Measurements from ENCODE around the gene SLC35E3.
"Not testable (repeated sequence)": the region's sequence is repeated elsewhere in the genome, so short reads cannot be mapped to it uniquely, and the experiment has no call there.

SLC35E3 gene

DNA sequence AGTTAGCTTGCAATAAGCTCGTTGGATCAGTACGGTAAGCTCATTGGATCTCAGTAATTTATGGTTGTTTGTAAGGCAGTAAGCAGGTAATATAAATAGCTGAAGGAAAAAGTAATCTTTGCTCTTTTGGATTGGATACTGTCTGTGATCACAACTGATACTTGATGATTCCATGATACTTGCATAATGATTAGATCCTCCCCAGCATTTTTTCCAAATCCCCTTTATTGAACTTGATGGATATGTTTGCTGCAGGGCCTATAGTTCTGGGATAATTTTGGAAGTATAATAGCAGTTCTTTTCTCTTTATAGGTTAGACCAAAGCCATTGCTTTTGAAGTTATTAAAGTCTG, 67.2 kb downstream of the SLC35E3 start:
- no peak for DNase-seq (ENCODE audit: low read depth)

DNA sequence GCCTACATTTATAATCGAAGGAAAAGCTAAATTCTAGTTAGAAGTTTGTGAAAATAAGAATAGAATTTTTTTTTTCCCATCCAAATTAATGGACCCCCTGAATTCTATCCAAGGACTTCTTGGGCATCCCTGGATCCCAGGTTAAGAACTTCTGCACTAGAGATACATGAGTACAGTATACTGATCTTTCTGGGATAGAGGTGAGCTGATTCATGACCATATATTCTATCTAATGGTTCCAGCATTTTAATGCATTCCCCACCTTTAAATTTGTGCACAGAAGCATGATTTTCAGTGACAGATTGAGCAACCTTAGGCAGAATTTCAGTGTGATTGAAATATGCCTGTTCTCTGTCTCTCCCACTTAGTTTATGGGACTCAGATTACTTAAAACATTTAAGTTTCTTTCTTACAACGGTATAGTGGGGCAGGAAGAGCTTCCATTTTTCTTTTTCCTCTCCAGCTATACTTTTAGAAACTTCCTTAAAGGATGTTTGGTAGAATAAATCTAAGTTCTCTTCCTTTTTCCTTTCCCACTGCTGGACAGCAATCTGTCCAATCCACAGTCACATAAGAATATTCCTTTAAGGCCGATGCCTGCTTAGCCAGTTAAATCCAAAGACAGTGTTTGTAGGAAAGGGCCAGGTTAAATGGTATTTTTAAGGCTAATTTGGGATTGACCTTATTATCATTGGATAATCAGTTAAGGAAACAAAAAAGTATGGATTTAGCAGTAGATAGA, 68.7 kb downstream of the SLC35E3 start:
- no peak for DNase-seq (ENCODE audit: low read depth)

DNA sequence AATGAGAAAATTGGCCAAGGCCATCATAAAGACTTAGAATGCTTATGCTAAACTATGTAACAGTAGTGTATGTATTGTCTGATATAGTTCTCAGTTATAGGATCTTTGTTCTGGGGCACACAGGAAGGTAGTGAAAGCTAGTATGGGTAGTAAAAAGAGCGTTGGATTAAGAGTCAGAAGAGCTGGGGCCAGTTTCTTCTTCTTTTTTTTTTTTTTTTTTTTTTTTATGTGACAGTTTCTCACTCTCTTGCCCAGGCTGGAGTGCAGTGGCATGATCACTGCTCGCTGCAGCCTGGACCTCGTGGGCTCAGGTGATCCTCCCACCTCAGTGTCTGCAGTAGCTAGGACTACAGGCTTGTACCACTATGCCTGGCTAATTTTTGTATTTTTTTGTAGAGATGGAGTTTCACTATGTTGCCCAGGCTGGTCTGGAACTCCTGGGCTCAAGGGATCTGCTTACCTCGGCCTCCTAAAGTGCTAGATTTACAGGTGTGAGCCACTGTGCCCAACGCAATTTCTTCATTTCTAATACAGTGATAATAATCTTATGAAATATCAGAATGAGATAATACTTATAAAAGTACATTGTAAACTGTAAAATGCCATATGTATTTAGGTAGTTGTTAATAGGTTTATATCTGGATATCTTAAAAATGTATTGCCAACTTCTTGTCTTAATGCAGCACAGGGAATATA, 69.4 kb downstream of the SLC35E3 start:
- no peak for DNase-seq (ENCODE audit: low read depth)

DNA sequence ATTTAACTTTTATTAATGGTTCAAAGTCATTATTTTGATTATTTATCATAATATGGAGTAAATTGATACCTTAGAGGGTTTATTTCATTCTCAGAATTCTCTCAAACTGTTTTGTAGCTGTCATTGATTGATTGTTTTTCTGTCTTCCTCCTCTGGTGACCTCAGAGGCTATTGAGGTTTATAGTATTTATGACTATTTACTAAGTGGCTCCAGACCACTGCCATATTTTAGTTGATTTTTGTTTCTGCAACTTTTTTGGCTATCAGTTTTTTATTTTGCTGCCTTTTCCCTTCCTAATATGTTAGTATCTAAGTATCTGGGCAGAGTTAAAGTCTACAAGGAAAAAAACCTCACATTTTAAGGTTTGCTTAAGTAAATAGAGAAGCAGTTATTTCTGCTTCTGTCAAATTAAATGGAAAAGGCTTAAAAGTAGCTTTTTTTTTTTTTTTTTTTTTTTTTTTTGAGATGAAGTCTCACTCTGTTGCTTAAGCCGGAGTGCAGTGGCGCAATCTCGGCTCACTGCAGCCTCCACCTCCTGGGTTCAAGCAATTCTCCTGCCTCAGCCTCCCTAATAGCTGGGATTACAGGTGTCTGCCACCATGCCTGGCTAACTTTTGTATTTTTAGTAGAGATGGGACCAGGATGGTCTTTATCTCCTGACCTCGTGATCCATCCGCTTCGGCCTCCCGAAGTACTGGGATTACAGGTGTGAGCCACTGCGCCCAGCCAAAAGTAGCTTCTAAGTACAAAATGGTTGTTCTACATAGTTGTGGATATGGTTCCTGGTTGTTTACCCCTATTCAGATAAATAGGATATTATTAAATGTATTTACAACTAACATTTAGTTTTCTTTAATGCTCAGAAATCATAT, 70.2 kb downstream of the SLC35E3 start:
- DNase-seq (ENCODE audit: low read depth) = no peak

DNA sequence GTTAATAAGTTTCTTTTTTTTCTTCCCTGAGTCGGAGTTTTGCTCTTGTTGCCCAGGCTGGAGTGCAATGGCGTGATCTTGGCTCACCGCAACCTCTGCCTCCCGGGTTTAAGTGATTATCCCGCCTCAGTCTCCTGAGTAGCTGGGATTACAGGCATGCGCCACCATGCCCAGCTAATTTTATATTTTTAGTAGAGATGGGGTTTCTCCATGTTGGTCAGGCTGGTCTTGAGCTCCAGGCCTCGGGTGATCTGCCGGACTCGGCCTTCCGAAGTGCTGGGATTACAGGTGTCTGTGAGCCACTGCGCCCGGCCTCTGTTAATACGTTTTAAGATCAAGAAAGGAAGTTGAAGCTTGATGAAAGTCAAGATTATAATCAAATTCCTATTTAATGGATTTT, 73.5 kb downstream of the SLC35E3 start:
- not testable (repeated sequence) for DNase-seq (ENCODE audit: low read depth)

DNA sequence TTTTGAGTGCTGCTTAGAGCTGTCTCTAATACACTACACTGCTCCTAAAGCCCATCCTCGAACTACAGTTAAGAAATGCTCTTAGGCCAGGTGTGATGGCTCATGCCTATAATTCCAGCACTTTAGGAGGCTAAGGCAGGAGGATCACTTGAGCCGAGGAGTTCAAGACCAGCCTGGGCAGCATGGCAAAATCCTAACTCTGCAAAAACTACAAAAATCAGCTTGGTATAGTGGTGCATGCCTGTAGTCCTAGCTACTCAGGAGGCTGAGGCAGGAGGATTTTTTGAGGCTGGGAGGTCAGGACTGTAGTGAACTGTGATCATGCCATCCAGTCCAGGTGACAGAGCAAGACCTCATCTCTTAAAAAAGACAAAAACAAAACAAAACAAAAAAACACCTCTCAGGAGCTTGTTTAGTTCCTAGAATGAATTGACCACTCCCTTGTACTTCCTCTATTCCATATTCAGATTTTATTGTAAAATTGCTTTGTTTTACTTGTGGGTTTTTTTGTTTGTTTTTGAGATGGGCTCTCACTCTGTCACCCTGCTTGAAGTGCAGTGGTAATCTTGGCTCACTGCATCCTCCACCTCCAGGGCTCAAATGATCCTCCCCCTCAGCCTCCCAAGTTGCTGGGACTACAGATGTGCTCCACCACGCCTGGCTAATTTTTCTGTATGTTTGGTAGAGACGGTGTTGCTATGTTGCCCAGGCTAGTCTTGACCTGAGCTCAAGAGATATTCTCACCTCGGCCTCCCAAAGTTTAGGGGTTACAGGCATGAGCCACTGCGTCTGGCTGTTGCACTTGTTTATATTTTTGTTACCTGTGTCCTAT, 75.6 kb downstream of the SLC35E3 start:
- DNase-seq (ENCODE audit: low read depth) = no peak

DNA sequence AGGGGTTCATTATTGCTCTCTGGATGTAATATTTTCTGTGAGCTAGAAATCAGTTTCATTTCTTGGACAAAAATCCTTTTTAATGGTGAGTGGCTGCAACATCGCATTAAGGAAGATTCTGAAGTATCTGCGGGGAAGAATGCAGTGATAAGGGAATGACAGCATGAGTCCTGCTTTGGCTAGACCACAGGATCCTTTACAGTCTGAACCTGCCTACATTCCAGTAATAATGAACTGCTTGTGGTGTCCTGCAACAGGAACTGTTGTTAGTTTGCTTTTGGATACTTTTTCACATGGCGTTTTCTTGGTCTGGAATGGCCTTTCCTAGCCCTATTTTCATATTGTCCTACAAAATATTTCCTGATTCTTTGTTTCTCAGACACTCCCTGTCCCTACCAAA, 77.7 kb downstream of the SLC35E3 start:
- DNase-seq (ENCODE audit: low read depth) = no peak

DNA sequence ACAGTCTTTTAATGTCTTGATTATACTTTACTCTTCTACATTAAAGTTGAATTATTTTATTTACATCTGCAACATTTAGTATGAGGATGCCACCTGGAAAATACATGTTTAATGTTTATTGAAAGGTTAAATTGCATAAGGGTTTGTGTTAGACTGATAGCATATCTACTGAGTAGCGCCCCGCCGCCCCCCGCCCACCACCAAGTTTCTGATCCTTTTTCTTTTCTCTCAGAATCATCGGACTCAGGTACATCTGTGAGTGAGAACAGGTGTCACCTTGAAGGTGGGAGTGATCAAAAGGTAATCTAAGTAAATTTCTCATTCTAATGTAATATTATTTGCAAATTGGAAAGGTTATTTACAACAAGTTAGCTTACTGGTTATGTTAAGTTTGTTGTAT, 78.2 kb downstream of the SLC35E3 start:
- DNase-seq (ENCODE audit: low read depth) = no peak

DNA sequence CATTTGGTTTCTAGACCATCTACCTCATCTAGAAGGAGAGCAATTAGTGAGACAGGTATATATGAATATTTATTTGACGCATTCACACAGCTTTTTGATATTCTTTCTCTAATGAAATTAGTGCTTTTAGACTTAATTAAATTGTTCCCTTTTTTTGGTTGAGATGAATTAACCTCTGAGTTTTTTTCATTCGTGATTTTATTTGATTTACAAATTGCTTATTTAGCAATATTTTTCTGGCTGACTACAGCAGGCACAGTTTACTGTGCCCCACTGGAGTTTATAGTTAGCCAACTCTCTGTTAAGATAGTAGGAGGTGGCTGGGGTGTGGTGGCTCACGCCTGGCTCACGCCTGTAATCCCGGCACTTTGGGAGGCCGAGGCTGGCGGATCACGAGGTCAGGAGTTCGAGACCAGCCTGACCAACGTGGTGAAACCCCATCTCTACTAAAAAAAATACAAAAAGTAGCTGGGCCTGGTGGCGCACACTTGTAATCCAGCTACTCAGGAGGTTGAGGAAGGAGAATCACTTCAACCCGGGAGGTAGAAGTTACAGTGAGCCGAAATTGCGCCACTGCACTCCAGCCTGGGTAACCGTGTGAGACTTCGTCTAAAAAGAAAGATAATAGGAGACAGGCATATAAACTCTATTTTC, 78.7 kb downstream of the SLC35E3 start:
- no peak for DNase-seq (ENCODE audit: low read depth)

DNA sequence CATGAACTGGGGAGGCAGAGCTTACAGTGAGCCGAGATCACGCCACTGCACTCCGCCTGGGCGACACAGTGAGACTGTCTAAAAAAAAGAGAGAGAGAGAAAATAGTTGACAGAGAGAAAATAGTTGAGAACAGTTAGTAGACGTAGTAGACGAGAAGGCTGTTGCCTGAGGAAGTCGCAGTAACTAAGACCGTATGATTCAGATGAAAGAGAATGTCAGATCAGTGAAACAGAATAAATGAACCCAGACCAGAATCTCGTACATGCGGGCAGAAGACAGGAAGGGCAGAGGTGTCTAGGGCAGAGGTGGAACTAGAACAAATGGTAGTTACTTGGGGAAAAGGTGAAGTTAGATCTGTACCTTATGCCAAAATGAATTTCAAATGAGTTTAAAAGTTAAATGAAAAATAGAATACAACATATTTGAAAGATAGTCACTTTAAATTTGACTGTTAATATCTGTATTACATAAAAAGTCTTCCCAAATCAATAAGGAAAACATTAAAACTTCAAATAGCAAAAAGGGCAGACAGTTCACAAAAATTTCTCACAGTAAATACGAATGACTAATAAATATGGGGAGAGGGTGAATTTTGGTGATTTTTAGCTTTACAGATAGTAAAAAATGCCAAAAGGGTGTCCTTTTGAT, 79.7 kb downstream of the SLC35E3 start:
- DNase-seq (ENCODE audit: low read depth) = no peak

DNA sequence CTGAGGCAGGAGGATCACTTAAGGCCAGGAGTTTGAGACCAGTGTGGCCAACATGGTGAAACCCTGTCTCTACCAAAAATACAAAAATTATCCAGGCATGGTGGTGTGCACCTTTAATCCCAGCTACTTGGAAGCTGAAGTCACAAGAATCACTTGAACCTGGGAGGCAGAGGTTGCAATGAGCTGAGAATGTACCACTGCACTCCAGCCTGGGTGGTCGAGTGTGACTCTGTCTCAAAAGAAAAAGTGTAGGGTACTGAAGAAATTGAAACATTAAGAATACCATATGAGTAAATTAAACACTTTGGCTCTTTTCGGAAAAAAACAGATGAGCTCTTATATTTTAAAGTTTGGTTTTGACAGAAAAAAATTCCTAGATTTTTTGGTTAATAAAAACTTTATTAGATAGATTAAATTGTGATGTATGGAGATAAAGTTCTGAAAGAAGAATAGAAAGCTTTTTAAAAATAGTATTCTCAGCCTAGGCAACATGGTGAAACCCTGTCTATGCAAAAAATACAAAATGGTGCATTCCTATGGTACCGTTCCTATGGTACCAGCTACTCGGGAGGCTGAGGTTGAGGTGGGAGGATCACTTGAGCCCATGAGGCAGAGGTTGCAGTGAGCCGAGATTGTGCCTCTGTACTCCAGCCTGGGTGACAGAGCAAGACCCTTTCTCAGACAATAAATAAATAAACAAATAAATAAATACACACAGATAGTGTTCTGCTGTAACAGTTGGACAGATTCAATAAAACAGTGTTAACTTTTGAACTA, 82.1 kb downstream of the SLC35E3 start:
- DNase-seq (ENCODE audit: low read depth) = no peak

DNA sequence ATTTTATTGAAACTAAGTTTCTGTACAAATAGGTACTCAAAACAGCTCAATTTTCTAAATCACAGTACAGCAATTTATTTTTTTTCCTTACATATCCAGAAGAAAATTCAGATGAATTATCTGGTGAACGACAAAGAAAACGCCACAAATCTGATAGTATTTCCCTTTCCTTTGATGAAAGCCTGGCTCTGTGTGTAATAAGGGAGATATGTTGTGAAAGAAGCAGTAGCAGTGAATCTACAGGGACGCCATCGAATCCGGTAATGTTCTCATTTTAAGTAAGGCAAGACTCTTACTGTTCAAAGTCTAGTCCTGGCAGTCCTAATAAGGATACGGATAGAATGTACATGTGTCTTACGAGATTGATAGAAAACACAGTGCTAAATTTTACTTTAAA, 82.7 kb downstream of the SLC35E3 start:
- DNase-seq (ENCODE audit: low read depth) = no peak

All from HS-27A (cell line).